Activated CD4-positive, alpha-beta T cell treated with anti-CD3 and anti-CD28 coated beads for 1 hour (primary cell): ENCODE data around the gene MAK.
A peak's percentile ranks its signal among the peaks of the same experiment; 100 is the strongest.
"Not testable (repeated sequence)": the region's sequence is repeated elsewhere in the genome, so short reads cannot be mapped to it uniquely, and the experiment has no call there.

Source experiments
- DNase-seq: peaks from one replicate; pipeline ENCODE4 v3.0.0-alpha.2; 2020

The MAK gene

GRCh38 chr6:10837995-10838793, at the start of gene MAK:
TSS of gene MAK (minus strand) at chr6:10838539. CDS start at chr6:10830648, 7,891 bp downstream.
- peak; percentile 79 for DNase-seq

GRCh38 chr6:10886691-10887502, 48.6 kb upstream of the MAK start, which contains the start of gene SYCP2L:
TSS of gene SYCP2L (plus strand) at chr6:10887052. CDS start at chr6:10887127, 75 bp downstream.
- no peak for DNase-seq

GRCh38 chr6:10886365-10886690, 48.0 kb upstream of the MAK start:
- not testable (repeated sequence) for DNase-seq

- DNase-seq, result no peak
Measured at GRCh38 chr6:10884245-10884972, 46.1 kb upstream of the MAK start.

GRCh38 chr6:10883312-10884244, 45.2 kb upstream of the MAK start:
- DNase-seq, result no peak

GRCh38 chr6:10882657-10883171, 44.4 kb upstream of the MAK start:
- no peak for DNase-seq

- not testable (repeated sequence) for DNase-seq
Measured at GRCh38 chr6:10882253-10882630, 43.9 kb upstream of the MAK start.

DNA sequence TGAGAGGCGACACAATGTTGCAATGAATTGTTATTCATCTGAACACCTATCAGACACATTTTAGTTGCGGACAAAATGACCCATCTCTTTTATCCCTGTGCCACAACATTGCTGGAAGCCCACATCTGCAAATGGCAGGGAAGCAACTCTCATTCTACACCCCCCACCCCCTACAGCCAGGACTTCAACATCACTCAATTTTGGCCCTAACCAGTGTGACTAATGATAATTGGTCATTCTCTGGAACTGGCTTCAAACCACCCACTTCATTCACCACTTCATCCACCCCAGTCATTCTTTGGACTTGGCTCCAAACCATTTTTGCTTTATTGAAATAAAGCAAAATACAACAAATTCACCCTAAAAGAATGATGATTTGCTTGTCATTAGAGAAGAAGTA, 42.0 kb upstream of the MAK start:
- no peak for DNase-seq

- no peak for DNase-seq
Measured at GRCh38 chr6:10877871-10878270, 39.5 kb upstream of the MAK start.

GRCh38 chr6:10877012-10877411, 38.7 kb upstream of the MAK start:
- no peak for DNase-seq

DNA sequence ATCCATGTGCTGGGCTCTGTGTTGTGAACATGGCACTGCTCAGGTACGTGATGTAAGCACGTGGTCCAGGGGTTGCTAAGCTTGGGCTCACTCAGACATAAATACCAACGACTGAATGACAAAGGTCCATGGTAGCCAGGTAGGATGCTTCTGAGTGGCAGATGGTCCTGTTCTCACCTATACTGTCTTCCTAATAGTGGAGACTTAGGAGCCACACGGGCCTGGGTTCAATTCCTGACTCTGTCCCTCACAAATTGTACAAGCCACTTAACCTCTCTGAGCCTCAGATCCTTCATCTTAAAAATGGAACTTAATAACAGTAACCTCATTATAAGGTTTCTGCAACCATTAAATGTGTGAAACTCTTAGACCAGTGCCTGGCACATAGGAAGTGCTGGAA, 36.7 kb upstream of the MAK start:
- DNase-seq, result no peak

DNA sequence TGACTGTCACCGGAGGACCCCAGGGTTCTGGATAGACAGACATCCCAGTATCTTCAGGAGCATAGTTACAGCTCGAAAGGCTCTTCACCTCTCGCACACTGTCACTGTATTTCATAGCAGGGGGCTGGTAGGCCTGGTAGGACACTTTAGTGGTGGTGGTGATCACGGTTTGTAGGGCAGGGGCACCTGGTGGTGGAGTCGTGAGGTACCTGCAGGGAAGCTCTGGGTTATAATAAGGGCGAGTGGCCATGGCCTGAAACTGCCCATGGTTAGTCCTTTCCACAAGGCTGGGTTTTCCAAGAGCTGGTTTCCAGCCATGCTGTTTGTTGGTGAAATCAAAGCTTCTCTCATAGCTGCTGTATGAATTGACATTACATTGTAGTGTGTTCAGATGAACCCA, 35.9 kb upstream of the MAK start:
- DNase-seq, result no peak

- no peak for DNase-seq
Measured at GRCh38 chr6:10873374-10873773, 35.0 kb upstream of the MAK start.

DNA sequence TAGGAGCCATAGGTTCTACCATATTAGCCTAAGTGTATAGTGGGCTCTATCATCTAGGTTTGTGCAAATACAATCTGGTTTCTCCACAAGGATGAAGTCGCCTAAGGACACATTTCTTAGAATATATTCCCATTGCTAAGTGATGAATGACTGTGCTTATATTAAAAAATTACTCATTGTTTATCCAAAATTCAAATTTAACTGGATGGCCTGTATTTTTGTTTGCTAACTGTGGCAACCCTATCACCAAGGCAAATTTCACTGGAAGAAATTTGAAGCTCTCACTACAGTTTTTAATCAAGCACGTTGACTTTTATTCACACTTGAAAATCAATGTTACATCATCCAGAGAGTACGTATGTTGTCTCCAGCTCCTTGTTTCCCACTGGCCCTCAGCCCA, 29.6 kb upstream of the MAK start:
- DNase-seq, result no peak

GRCh38 chr6:10866709-10867108, 28.4 kb upstream of the MAK start:
- not testable (repeated sequence) for DNase-seq

- DNase-seq, result not testable (repeated sequence)
Measured at GRCh38 chr6:10863031-10863430, 24.7 kb upstream of the MAK start.

GRCh38 chr6:10862361-10862760, 24.0 kb upstream of the MAK start:
- DNase-seq, result no peak

DNA sequence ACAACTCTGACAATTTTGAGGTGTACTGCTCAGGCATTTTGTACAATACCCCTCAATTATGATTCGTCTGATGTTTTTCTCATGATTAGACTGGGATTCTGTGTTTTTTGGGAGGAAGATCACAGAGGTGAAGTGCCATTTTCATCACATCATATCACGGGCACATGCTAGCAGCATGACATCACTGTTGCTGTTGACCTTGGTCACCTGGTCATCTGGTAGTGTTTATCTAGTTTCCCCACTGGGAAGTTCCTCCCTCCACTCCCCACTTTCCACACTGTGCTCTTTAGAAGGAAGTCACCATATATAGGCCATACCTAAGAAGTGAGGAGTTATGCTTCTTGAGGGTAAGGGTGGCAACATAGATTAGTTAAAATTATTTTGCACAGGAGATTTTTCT, 22.7 kb upstream of the MAK start:
- no peak for DNase-seq

DNA sequence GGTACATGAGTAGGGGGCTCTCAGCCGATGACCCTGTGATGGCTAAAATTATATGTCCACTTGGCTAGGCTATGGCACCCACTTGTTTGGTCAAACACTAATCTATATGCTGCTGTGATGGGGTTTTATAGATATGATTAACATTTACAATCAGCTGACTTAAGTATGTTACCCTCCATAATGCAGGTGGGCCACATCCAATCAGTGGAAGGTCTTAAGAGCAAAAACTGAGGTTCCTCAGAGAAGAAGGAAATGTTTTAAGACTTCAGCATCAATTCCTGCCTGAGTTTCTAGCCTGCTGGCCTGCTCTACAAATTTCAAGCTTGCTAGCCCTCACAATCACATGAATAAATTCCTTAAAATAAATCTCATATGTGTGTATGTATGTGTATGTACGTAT, 18.9 kb upstream of the MAK start:
- DNase-seq, result no peak

- no peak for DNase-seq
Measured at GRCh38 chr6:10854922-10855632, 16.7 kb upstream of the MAK start.

- DNase-seq, result not testable (repeated sequence)
Measured at GRCh38 chr6:10853849-10854300, 15.5 kb upstream of the MAK start.
